Posterior vena cava (tissue), 2 donors: ENCODE data around the gene ALS2. TPM values are rescaled to one million over a fixed set of nuclear protein-coding genes. Genes with fewer than 3 reads are reported as not detected.

Experiments
- DNase-seq: peaks from one replicate; pipeline ENCODE4 v3.0.0-alpha.2; 2020; ENCODE audit warnings: low spot score
- intact Hi-C, 2 donors: fragments of 100-400 bp; cut with DNase I; formaldehyde crosslinking; loops; one replicate each; pipeline versions ENCODE4 v1.14.1 to v1.14.2; 2022 to 2023
- total RNA-seq, 2 donors: library from RNA; stranded (reverse); fragmentation: NEBNext Ultra II Directional; extraction: Animal tissue kit (Norgen Biotek cat#: 25700); gene quantifications; one replicate each; pipeline ENCODE4 v1.2.1, GENCODE V29; 2021
- donor health status: DM: yes; HTN: yes; CAD: no.
- donor health status: DM: yes; HTN: yes; CAD: no.

The ALS2 gene
- total RNA-seq, 2 donors from 2014 or later: 20.4 to 21.9 TPM

GRCh38 chr2:201796478-201796865, 15.7 kb upstream of the ALS2 start:
- intact Hi-C loops: loop anchor here (5.0 to 10.0 kb wide), 3 partner anchors 66 to 381 kb away; no protein-coding TSS in a partner anchor
- DNase-seq: no peak

GRCh38 chr2:201795607-201796477, 15.1 kb upstream of the ALS2 start:
- DNase-seq: no peak
- intact Hi-C loops: loop anchor here (5.0 to 10.0 kb wide), 3 partner anchors 66 to 381 kb away; no protein-coding TSS in a partner anchor

- intact Hi-C loops: loop anchor here in 1 of 2 donors (10.0 kb wide), 1 partner anchor 371 kb away; no protein-coding TSS in a partner anchor
These were observed 13.6 kb upstream of the ALS2 start for GRCh38 chr2:201794294-201794693.

GRCh38 chr2:201793631-201794030, 12.9 kb upstream of the ALS2 start:
- intact Hi-C loops: loop anchor here in 1 of 2 donors (10.0 kb wide), 1 partner anchor 371 kb away; no protein-coding TSS in a partner anchor
- no peak for DNase-seq

More at GRCh38 chr2:201794294-201794693, 13.6 kb upstream of the ALS2 start:
- no peak for DNase-seq

GRCh38 chr2:201790989-201791388, 10.3 kb upstream of the ALS2 start:
- no peak for DNase-seq
- intact Hi-C loops: loop anchor here in 1 of 2 donors (10.0 kb wide), 1 partner anchor 374 kb away; no protein-coding TSS in a partner anchor

- intact Hi-C loops: loop anchor here in 1 of 2 donors (10.0 kb wide), 1 partner anchor 375 kb away; no protein-coding TSS in a partner anchor
- no peak for DNase-seq
These were observed 9.6 kb upstream of the ALS2 start for GRCh38 chr2:201790291-201790690.

- intact Hi-C loops: no loop called here
These were observed 8.7 kb upstream of the ALS2 start for GRCh38 chr2:201789395-201789794.

GRCh38 chr2:201788371-201788770, 7.6 kb upstream of the ALS2 start:
- DNase-seq: no peak
- intact Hi-C loops: no loop called here

More at GRCh38 chr2:201789395-201789794, 8.7 kb upstream of the ALS2 start:
- DNase-seq: no peak

GRCh38 chr2:201786471-201786870, 5.7 kb upstream of the ALS2 start:
- DNase-seq: no peak
- intact Hi-C loops: no loop called here

GRCh38 chr2:201785135-201785534, 4.4 kb upstream of the ALS2 start:
- DNase-seq: no peak
- intact Hi-C loops: no loop called here

- no peak for DNase-seq
- intact Hi-C loops: no loop called here
These were observed 3.8 kb upstream of the ALS2 start for GRCh38 chr2:201784563-201784962.

- intact Hi-C loops: no loop called here
- DNase-seq: no peak
These were observed 871 bp upstream of the ALS2 start for GRCh38 chr2:201781557-201782051.

- no peak for DNase-seq
- intact Hi-C loops: no loop called here
These were observed 646 bp downstream of the ALS2 start for GRCh38 chr2:201779901-201780673.

GRCh38 chr2:201777869-201778268, 2.9 kb downstream of the ALS2 start:
- intact Hi-C loops: no loop called here
- no peak for DNase-seq

- intact Hi-C loops: no loop called here
These were observed 3.7 kb downstream of the ALS2 start for GRCh38 chr2:201777043-201777442.

GRCh38 chr2:201775326-201775725, 5.4 kb downstream of the ALS2 start:
- intact Hi-C loops: no loop called here
- no peak for DNase-seq

More at GRCh38 chr2:201777043-201777442, 3.7 kb downstream of the ALS2 start:
- no peak for DNase-seq

- DNase-seq: no peak
- intact Hi-C loops: loop anchor here in 1 of 2 donors (5.0 kb wide), 1 partner anchor 137 kb away; no protein-coding TSS in a partner anchor
These were observed 6.2 kb downstream of the ALS2 start for GRCh38 chr2:201774546-201774945.

- DNase-seq: no peak
- intact Hi-C loops: loop anchor here in 1 of 2 donors (5.0 kb wide), 1 partner anchor 137 kb away; no protein-coding TSS in a partner anchor
These were observed 6.7 kb downstream of the ALS2 start for GRCh38 chr2:201773990-201774389.

GRCh38 chr2:201769666-201770373, 10.9 kb downstream of the ALS2 start:
- no peak for DNase-seq
- intact Hi-C loops: loop anchor here in 1 of 2 donors (5.0 kb wide), 1 partner anchor 133 kb away; no protein-coding TSS in a partner anchor
